OCI-LY7 (cell line): Measurements from ENCODE around the gene CYB5R4. TPM values are rescaled to one million over a fixed set of nuclear protein-coding genes. Genes with fewer than 3 reads are reported as not detected.
"Not testable (repeated sequence)": the region's sequence is repeated elsewhere in the genome, so short reads cannot be mapped to it uniquely, and the experiment has no call there.

Experiments
- BruUV-seq: library from RNA; stranded (reverse); fragments of 400-500 nt; replicated peaks from 2 replicates; lab custom pipeline; 2021; lab: Mats Ljungman, UMichigan
- CTCF ChIA-PET: fragments of 300-600 bp; sonication (Branson Sonifier 250); formaldehyde crosslinking; loops from one replicate; lab custom pipeline; 2022; ENCODE audit warnings: antibody characterized with exemption; ENCODE audit not compliant: unreplicated experiment; lab: Charles Lee
- POLR2A ChIA-PET: fragments of 300-600 bp; sonication (Branson Sonifier 250); formaldehyde crosslinking; loops from one replicate; lab custom pipeline; 2022; ENCODE audit warnings: antibody characterized with exemption; lab: Charles Lee
- DNase-seq: peaks from one replicate; pipeline ENCODE4 v3.0.0-alpha.2; 2015; ENCODE audit warnings: low spot score
- H2AFZ ChIP-seq: fragments of 200-600 bp; sonication (generic), shearing (Covaris generic); 2 replicates; pipeline ENCODE4 v1.6.1; 2014; ENCODE audit warnings: mild to moderate bottlenecking, antibody characterized with exemption, low read length, moderate library complexity
- H3K27ac ChIP-seq: fragments of 200-600 bp; sonication (generic); 2 replicates; pipeline ENCODE4 v1.5.1; 2014; ENCODE audit warnings: mixed run types, low read depth, mild to moderate bottlenecking, moderate library complexity, low read length, inconsistent platforms; ENCODE audit not compliant: poor library complexity, severe bottlenecking
- H3K36me3 ChIP-seq: fragments of 200-600 bp; sonication (generic); 2 replicates; pipeline ENCODE4 v1.6.1; 2014; ENCODE audit warnings: mild to moderate bottlenecking, antibody characterized with exemption, low read length, moderate library complexity, mixed read lengths; ENCODE audit not compliant: insufficient read depth
- H3K4me1 ChIP-seq: fragments of 200-600 bp; sonication (generic); 2 replicates; pipeline ENCODE4 v1.5.1; 2014; ENCODE audit warnings: mild to moderate bottlenecking, low read length; ENCODE audit not compliant: insufficient read depth, poor library complexity, severe bottlenecking
- H3K4me2 ChIP-seq: fragments of 200-600 bp; sonication (generic); 2 replicates; pipeline ENCODE4 v1.6.1; 2014; ENCODE audit warnings: mild to moderate bottlenecking, low read length
- H3K4me3 ChIP-seq: fragments of 200-600 bp; sonication (generic); 2 replicates; pipeline ENCODE4 v1.5.1; 2014; ENCODE audit warnings: mild to moderate bottlenecking, low read depth, low read length; ENCODE audit not compliant: poor library complexity, severe bottlenecking
- H3K79me2 ChIP-seq: fragments of 200-600 bp; sonication (generic); 2 replicates; pipeline ENCODE4 v1.6.1; 2016; ENCODE audit warnings: low read depth, mild to moderate bottlenecking, low read length, moderate library complexity, mixed read lengths; ENCODE audit not compliant: insufficient read depth
- H3K9me2 ChIP-seq: fragments of 200-600 bp; sonication (generic); 2 replicates; pipeline ENCODE4 v1.6.1; 2016; ENCODE audit warnings: mild to moderate bottlenecking, low read length, mixed read lengths; ENCODE audit not compliant: insufficient read depth
- H3K9me3 ChIP-seq: fragments of 200-600 bp; sonication (generic); 2 replicates; pipeline ENCODE4 v1.6.1; 2014; ENCODE audit warnings: mild to moderate bottlenecking, mixed run types, low read length, mixed read lengths
- H4K20me1 ChIP-seq: fragments of 200-600 bp; sonication (generic); 2 replicates; pipeline ENCODE4 v1.6.1; 2014; ENCODE audit warnings: mild to moderate bottlenecking, antibody characterized with exemption, low read length, moderate library complexity, mixed read lengths; ENCODE audit not compliant: insufficient read depth
- CTCF ChIP-seq: fragments of 200-600 bp; sonication (generic); conservative IDR thresholded peaks from 2 replicates; pipeline ENCODE4 v1.5.1; 2014; ENCODE audit warnings: mild to moderate bottlenecking, antibody characterized with exemption, low read length, moderate library complexity, mixed read lengths
- EZH2phosphoT487 ChIP-seq: fragments of 200-600 bp; sonication (generic); IDR thresholded peaks from 2 replicates; pipeline ENCODE4 v1.6.1; 2018; ENCODE audit warnings: low read depth, borderline replicate concordance, mild to moderate bottlenecking, mixed run types, antibody characterized with exemption, low read length, moderate library complexity, mixed read lengths
- intact Hi-C: fragments of 100-400 bp; cut with micrococcal nuclease; formaldehyde crosslinking; loops from one replicate; pipeline ENCODE4 v1.10.0; 2022; ENCODE audit not compliant: unreplicated experiment
- total RNA-seq, 2 experiments: library from RNA; depleted of rRNA in 1 of 2; stranded (reverse); fragments of >200 nt in 1 of 2; shearing (Covaris generic) in 1 of 2; gene quantifications; 2 replicates each; pipeline ENCODE4 v1.2.3, GENCODE V29; 2014 to 2022

CYB5R4 gene
- total RNA-seq, 2 experiments from 2014 or later, result 16.2 to 34.8 TPM

- intact Hi-C loops, result no loop called here
- CTCF ChIA-PET, result no interaction called here
- no peaks in the 10 kb centered on the region for H3K79me2 ChIP-seq
- no peaks in the 10 kb centered on the region for H3K9me3 ChIP-seq
- no peaks in the 10 kb centered on the region for H3K9me2 ChIP-seq
- no peaks in the 10 kb centered on the region for H4K20me1 ChIP-seq
- H3K27ac ChIP-seq, result no peak overlapping the region
- POLR2A ChIA-PET, result interaction anchor here (1.0 kb wide), 1 partner anchor 46 kb away, joined by 3 read pairs; no protein-coding TSS in a partner anchor
- no peak overlapping the region for H2AFZ ChIP-seq
- H3K4me1 ChIP-seq, result no peaks in the 10 kb centered on the region
- TF ChIP-seq EZH2phosphoT487, result no peak
- TF ChIP-seq CTCF, result no peak
- no TSS peak for BruUV-seq
- DNase-seq, result no peak
- peaks cover 46% of the 10 kb centered on the region for H3K36me3 ChIP-seq
- H3K4me2 ChIP-seq, result no peak overlapping the region
- no peak overlapping the region for H3K4me3 ChIP-seq
Measured at GRCh38 chr6:83927470-83927869, 68.0 kb downstream of the CYB5R4 start.

DNA sequence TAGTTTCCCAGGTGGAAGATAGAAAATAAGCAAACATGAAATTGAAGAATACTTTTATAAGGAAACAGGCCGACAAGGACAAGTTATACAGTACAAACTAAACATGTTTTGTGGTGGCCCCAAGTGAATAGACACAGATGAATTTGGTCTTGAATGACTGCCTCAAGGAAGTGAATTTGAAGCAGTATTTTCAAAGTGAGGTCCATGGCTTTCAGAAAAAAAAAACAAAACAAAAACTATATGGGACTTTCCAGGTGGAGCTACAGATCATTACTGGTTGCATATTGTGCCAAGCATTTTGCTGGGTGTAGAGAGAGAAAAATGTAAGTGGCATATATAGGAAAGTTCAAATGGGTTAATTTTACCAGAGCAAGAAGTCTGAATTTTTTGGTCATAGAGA lies 68.8 kb downstream of the CYB5R4 start:
- intact Hi-C loops, result no loop called here
- ChIA-PET POLR2A (interaction anchor here (1.3 kb wide), 1 partner anchor 12 kb away, joined by 4 read pairs; no protein-coding TSS in a partner anchor), CTCF (no interaction called here)

DNA sequence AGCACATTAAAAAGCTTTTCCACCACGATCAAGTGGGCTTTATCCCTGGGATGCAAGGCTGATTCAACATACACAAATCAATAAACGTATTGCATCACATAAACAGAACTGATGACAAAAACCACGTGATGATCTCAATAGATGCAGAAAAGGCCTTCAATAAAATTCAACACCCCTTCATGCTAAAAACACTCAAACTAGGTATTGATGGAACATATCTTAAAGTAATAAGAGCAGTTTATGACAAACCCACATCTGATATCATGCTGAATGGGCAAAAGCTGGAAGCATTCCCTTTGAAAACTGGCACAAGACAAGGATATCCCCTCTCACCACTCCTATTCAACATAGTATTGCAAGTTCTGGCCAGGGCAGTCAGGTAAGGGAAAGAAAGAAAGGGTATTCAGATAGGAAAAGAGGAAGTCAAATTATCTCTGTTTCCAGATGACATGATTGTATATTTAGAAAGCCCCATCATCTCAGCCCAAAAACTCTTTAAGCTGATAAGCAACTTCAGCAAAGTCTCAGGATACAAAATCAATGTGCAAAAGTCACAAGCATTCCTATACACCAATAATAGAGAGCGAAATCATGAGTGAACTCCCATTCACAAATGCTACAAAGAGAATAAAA lies 86.8 kb downstream of the CYB5R4 start:
- CTCF ChIA-PET, BruUV-seq: not testable (repeated sequence)

More for the DNA sequence above, 68.8 kb downstream of the CYB5R4 start:
- Histone ChIP-seq H3K4me2 (no peak overlapping the region), H3K36me3 (peaks cover 46% of the 10 kb centered on the region), H3K9me3 (no peaks in the 10 kb centered on the region), H3K27ac (no peak overlapping the region), H3K4me3 (no peak overlapping the region), H2AFZ (no peak overlapping the region), H3K9me2 (no peaks in the 10 kb centered on the region), H4K20me1 (no peaks in the 10 kb centered on the region), H3K4me1 (no peaks in the 10 kb centered on the region), H3K79me2 (no peaks in the 10 kb centered on the region)
- DNase-seq, result no peak
- no TSS peak for BruUV-seq
- TF ChIP-seq CTCF (no peak), EZH2phosphoT487 (no peak)

DNA sequence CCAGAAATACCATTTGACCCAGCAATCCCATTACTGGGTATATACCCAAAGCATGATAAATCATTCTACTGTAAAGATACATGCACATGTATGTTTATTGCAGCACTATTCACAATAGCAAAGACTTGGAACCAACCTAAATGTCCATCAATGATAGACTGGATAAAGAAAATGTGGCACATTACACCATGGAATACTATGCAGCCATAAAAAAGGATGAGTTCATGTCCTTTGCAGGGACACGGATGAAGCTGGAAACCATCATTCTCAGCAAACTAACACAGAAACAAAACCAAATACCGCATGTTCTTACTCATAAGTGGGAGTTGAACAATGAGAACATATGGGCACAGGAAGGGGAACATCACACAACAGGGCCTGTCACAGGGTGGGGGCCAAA lies 88.5 kb downstream of the CYB5R4 start:
- H3K4me1 ChIP-seq, DNase-seq, H3K9me3 ChIP-seq, H3K79me2 ChIP-seq, POLR2A ChIA-PET, H3K36me3 ChIP-seq, BruUV-seq, H3K4me2 ChIP-seq, H4K20me1 ChIP-seq, H3K9me2 ChIP-seq, H3K4me3 ChIP-seq, intact Hi-C loops, H3K27ac ChIP-seq, CTCF ChIA-PET, H2AFZ ChIP-seq: not testable (repeated sequence)

More for the DNA sequence above, 86.8 kb downstream of the CYB5R4 start:
- H3K4me3 ChIP-seq, H3K79me2 ChIP-seq, H3K4me2 ChIP-seq, H3K9me3 ChIP-seq, H4K20me1 ChIP-seq, H3K27ac ChIP-seq, H3K4me1 ChIP-seq, DNase-seq, H2AFZ ChIP-seq, H3K9me2 ChIP-seq, intact Hi-C loops: not testable (repeated sequence)
- POLR2A ChIA-PET, result interaction anchor here (0.6 to 0.9 kb wide), 2 partner anchors 9 to 29 kb away, joined by 3 read pairs; no protein-coding TSS in a partner anchor
- H3K36me3 ChIP-seq, result peaks cover 22% of the 10 kb centered on the region
